NCI-H1436 (cell line): ENCODE results near the gene CAD.
"Not testable (repeated sequence)": the region's sequence is repeated elsewhere in the genome, so short reads cannot be mapped to it uniquely, and the experiment has no call there.

Experiments
- DNase-seq: peaks from one replicate; lab custom pipeline; 2025; lab: John Stamatoyannopoulos, UW

Gene CAD

DNA sequence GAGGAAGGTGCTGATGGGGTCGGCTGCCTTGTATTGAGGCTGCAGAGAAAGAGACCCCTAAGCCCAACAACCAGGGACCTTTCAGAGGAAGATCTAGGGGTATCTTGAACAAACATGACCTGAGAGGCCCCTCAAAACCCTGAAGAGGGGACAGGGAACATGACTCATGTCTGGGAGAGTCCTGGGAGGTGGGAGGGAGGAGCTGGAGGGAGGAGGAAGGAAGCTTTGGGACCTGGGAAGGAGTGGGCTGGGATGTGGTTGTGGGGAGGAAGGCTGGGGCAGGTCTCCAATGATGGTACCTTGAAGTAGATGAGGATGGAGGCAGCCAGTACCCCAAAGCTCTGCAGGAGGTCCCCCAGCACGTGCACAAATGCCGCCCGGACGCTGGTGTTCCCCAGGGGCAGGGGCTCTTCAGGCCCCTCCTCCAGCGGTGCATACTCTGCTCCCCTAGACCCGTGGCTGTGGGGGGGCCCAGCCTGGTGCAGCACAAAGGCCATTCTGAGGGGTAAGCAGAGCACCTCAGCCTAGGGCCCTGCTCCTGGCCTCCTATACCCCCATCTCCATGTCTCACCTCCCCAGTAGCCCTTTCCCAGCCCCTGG is 39.8 kb downstream of the CAD start:
- DNase-seq = no peak

DNA sequence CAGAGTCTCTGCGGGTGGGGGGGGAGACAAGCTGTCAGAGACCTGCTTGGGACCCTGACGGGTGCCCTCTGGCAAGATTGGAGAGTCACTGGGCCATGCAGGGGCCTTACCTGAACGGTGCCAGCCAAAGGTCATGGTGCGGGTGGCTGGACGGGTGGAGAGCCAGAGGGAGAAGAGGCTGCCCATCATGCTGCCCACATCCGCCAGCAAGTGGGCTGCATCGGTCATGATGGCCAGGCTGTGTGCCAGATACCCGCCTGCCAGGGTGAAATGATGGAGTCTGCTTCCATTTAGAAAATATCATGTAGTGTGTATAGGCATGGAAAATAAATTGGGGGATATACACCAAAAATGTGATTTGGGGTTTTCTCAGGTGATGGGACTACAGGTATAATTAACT is 40.9 kb downstream of the CAD start:
- no peak for DNase-seq

DNA sequence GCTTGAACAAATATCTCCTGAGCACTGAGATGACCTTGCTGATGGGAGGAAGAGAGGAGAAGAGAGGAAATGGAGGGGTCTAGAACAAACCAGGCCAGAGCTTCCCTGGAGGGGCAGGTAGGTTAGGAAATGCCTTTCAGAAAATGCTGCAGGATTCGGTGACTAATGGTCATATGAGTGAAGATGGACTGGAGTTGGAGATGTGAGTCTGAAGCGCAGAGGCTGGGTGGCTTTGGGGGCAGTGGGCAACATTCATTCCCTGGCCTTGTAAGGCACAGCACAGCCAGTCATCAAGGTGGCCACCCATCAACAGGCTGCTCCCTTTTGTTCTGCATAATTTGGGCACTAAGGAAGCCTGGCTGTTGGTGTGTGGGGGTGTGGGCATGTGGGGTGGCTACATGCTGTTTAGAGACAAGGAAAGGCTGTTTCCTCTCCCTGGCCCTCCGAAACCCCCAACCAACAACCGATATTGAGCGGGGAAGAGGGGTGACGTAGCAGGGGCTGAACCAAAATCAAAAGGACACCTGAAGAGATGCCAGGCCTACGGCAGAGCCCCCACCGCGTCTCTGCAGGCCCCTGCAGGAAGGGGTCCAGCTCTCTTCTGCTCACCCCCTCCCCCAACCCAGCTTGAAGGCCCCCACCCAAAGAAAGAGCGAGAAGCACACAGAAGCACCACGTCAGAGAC is 44.2 kb downstream of the CAD start:
- no peak for DNase-seq

DNA sequence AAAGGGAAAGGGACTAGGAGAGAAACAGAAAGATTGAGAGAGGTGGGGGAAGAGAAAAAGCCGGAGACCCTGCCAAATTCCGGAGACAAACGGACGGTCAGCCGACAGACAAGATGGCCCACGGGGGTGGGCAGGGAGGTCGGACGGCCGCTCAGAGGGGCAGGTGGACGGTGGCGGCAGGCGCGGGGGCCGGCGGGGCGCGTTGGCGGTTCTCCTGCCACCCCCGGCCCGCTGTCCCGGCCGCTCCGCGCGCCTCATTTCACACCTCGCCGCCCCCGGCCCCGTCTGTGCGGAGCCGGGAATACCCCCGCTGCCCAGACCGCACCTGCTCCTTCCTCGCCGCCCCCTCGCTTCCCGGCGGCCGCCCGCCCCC is 44.7 kb downstream of the CAD start:
- no peak for DNase-seq

GRCh38 chr2:27262379-27263286 is 45.5 kb downstream of the CAD start, which contains the start of gene SLC30A3:
SLC30A3 (minus strand) TSS chr2:27263047; CDS start chr2:27262906, 141 bp downstream.
- peak; percentile 41 for DNase-seq

- DNase-seq = no peak
Observed at GRCh38 chr2:27263287-27264252, 46.4 kb downstream of the CAD start.

DNA sequence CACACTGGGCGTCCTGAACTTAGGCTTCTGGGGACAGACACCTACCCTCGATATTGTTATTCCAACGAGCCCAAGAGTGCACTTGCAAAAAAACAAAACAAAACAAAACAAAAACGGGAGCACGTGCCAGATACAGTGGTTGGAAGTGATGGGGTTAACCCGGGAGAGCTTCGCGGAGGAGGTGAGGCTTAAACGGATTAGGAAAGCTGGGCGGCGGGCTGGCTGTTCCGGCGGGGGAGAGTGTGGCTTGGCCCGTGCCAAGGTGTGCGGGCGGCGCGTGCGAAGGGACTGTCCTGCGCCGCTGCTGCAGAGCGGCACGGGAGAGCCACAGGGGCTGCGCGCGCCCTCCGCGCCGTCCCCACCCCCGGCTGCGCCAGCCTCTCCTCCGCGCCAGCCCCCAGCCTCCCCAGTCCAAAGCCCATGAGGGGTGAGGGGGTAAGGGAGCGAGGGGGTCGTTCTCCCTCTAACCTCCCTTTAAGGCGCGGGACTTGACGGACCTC is 47.1 kb downstream of the CAD start:
- DNase-seq = no peak

DNA sequence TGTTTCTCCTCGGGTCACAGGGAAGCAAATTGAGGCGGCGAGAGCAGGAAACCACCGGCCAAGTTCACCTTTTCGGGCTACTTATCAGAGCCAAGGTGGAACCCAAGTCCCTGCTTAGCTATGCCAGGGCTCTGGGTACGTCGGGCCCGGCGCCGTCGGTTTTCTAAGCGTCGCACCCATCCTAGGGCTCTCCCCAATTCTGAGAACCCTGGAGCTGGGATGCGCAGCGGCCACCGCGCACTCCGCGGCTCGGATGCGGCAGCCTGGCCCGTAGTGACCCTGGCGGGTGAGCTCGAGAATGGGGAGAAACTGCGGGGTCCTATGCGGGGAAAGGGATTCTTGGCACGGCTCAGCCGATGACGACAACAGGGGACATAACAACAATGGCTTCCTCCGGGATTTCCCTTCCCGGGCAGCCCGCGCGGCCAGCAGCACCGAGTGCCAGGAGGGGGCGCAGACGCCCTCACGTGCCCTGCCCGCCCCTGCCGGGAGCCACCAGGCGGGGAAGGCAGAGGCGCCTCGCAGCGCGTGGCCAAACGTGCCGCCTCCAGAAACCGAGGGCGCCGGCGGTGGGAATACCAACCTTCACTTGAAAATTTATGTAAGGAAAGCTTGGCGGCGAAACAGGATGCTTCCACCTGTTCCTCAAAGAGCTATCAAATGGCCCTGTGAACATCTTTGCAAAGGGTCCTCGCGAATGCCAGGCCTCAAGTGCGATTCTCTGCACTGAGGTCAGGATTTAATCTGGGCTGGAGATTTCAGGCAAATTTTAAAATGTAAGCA is 47.8 kb downstream of the CAD start:
- peak; percentile 62 for DNase-seq

- DNase-seq = no peak
Observed at GRCh38 chr2:27265536-27265870, 48.3 kb downstream of the CAD start.

GRCh38 chr2:27268296-27268695 is 51.1 kb downstream of the CAD start:
- DNase-seq = not testable (repeated sequence)

- DNase-seq = no peak
Observed at GRCh38 chr2:27270131-27270530, 53.0 kb downstream of the CAD start.

DNA sequence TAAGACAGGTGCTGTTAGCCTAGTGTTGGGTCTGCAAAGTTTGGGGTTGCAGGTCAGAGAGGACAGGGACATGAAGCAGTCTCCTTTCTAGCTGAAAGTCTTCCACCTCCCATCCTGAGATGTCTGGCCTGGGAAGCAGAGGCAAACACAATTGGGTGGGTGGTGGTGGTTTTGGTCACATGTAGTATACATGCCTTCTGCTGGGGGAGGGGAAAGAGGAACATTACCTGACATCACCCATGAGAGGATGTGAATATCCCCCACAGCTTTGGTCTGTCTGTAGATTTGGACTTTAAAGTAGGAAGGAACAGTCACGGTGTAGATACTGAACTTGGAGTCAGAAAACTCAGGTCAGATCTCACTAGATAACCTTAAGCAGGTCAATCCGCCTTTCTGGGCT is 53.5 kb downstream of the CAD start:
- no peak for DNase-seq

- DNase-seq = no peak
Observed at GRCh38 chr2:27271631-27272340, 54.6 kb downstream of the CAD start.

DNA sequence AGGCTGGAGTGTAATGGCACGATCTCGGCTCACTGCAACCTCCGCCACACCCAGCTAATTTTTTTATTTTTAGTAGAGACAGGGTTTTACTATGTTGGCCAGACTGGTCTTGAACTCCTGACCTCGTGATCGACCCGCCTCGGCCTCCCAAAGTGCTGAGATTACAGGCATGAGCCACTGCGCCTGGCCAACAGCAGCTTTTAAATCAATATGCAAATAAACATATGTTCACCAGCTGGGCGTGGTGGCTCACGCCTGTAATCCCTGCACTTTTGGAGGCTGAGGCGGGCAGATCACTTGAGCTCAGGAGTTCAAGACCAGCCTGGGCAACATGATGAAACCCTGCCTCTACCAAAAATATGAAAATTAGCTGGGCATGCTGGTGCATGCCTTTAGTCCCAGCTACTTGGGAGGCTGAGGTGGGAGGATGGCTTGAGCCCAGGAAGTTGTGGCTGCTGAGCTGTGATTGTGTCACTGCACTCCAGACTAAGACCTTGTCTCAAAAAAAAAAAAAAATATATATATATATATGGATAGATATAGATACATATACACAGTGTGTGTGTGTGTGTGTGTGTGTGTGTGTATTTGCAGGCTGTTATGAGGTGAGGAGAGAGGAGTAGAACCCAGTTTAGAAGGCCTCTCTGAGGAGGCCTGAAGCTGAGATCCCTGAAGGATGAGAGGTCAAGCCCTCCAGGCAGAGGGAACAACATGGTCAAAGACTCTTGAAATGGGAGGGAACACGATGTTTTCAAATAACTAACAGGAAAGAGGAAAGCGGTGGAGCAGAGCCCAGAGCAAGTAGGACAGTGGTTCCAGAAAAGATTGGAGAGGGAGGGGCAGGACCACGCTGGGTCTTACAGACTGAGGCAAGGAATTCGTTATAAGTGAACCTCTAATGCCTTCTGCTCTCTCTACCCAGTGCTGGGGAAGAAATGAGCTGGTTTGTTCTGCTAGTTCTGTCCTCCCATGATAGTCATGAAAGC is 55.7 kb downstream of the CAD start:
- not testable (repeated sequence) for DNase-seq

- no peak for DNase-seq
Observed at GRCh38 chr2:27275211-27276150, 58.3 kb downstream of the CAD start, which contains the start of gene DNAJC5G. DNAJC5G (plus strand) TSS chr2:27275433; CDS start chr2:27276729, 1,296 bp downstream.

GRCh38 chr2:27278010-27278409 is 60.8 kb downstream of the CAD start:
- no peak for DNase-seq

DNA sequence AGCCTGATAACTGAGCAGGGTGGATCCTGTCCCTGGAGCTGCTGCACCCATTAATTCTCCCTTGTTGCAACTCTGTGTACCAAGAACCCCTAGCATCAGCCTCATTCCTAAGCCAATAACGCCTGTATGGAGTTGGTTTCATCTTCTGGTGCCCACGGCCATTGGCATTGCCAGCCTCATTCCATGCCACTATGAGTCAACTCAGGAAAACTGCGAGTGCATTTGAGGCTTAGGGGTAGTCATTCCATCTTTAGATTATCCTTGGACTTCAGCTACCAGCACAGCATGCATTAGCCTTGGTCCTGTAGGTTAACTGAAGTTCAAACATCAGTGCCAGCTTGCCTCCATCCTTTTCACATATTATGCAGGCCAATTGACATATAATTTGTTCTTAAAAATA is 63.7 kb downstream of the CAD start:
- no peak for DNase-seq

DNA sequence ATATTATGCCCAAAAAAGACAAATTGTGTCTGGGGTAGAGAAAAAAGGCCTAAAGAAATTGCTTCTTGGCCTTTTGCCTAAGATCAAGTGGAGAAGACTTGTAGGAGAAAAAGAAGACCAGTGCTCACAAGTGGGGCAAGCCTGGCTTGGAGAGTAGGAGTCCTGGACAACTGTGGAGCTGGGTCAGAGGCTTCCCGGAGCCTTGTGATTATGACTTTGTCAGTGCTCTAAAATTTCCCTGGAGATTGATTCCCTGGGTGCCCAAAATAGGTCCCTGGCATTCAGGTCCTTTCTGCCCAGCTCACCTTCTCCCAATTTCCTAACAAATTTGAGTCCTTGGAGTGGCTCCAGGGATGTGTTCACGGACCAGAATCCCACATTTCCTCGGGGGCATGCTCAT is 64.3 kb downstream of the CAD start:
- DNase-seq = no peak
